NCI-H2081 (cell line): ENCODE measurements around the gene RPP25.
A peak's percentile ranks its signal among the peaks of the same experiment; 100 is the strongest.
"Not testable (repeated sequence)": the region's sequence is repeated elsewhere in the genome, so short reads cannot be mapped to it uniquely, and the experiment has no call there.

ENCODE experiments used
- DNase-seq, 2 experiments: peaks; one replicate each; lab custom pipeline; 2025; lab: John Stamatoyannopoulos, UW

The RPP25 gene

GRCh38 chr15:74917676-74918075 is 38.9 kb downstream of the RPP25 start:
- no peak for DNase-seq

GRCh38 chr15:74913799-74914198 is 42.8 kb downstream of the RPP25 start:
- not testable (repeated sequence) for DNase-seq

- DNase-seq = no peak
Observed at GRCh38 chr15:74913041-74913440, 43.5 kb downstream of the RPP25 start.

- DNase-seq = no peak
Observed at GRCh38 chr15:74908635-74909034, 47.9 kb downstream of the RPP25 start.

- DNase-seq = peak in 1 of 2 experiments; percentile 10
Observed at GRCh38 chr15:74907163-74907870, 49.3 kb downstream of the RPP25 start.

- peak; percentile 83 to 90 for DNase-seq
Observed at GRCh38 chr15:74906450-74907162, 50.0 kb downstream of the RPP25 start, which contains the start of gene FAM219B. TSS of gene FAM219B (minus strand) at chr15:74906851. CDS start at chr15:74906800, 51 bp downstream.

GRCh38 chr15:74906067-74906449 is 50.5 kb downstream of the RPP25 start:
- peak in 1 of 2 experiments; percentile 35 for DNase-seq
